Smooth muscle cell (in vitro differentiated cells): ENCODE data around the gene HOMER2. TPM values are rescaled to one million over a fixed set of nuclear protein-coding genes. Genes with fewer than 3 reads are reported as not detected.

ENCODE experiments used
- DNase-seq: peaks from one replicate; lab custom pipeline; 2025; ENCODE audit not compliant: unreplicated experiment; lab: John Stamatoyannopoulos, UW
- H2AFZ ChIP-seq: fragments of 200-600 bp; sonication (generic); 2 replicates; pipeline ENCODE4 v1.6.0; 2016; ENCODE audit warnings: antibody characterized with exemption, low read depth, mild to moderate bottlenecking
- H3F3A ChIP-seq: fragments of 200-600 bp; sonication (generic); 2 replicates; pipeline ENCODE4 v1.6.0; 2017; ENCODE audit warnings: antibody characterized with exemption, low read depth
- H3K27ac ChIP-seq: fragments of 200-600 bp; sonication (generic); 2 replicates; pipeline ENCODE4 v1.5.1; 2016; ENCODE audit warnings: low read depth, mild to moderate bottlenecking
- H3K27me3 ChIP-seq: fragments of 200-600 bp; sonication (generic); 2 replicates; pipeline ENCODE4 v1.6.1; 2016; ENCODE audit warnings: low read depth, mild to moderate bottlenecking
- H3K36me3 ChIP-seq: fragments of 200-600 bp; sonication (generic); 2 replicates; pipeline ENCODE4 v1.5.1; 2016; ENCODE audit warnings: low read depth
- H3K4me1 ChIP-seq: fragments of 200-600 bp; sonication (generic); 2 replicates; pipeline ENCODE4 v1.5.1; 2016; ENCODE audit warnings: low read depth
- H3K4me2 ChIP-seq: fragments of 200-600 bp; sonication (generic); 2 replicates; pipeline ENCODE4 v1.6.0; 2016; ENCODE audit warnings: mild to moderate bottlenecking
- H3K4me3 ChIP-seq: fragments of 200-600 bp; sonication (generic); 2 replicates; pipeline ENCODE4 v1.5.1; 2016; ENCODE audit warnings: mild to moderate bottlenecking
- H3K79me2 ChIP-seq: fragments of 200-600 bp; sonication (generic); 2 replicates; pipeline ENCODE4 v1.6.0; 2016; ENCODE audit warnings: low read depth, mild to moderate bottlenecking
- H3K9ac ChIP-seq: fragments of 200-600 bp; sonication (generic); 2 replicates; pipeline ENCODE4 v1.6.0; 2016; ENCODE audit warnings: low read depth
- H3K9me3 ChIP-seq: fragments of 200-600 bp; sonication (generic); replicated peaks from 2 replicates; pipeline ENCODE4 v1.5.1; 2016; ENCODE audit warnings: low read depth
- H4K20me1 ChIP-seq: fragments of 200-600 bp; sonication (generic); 2 replicates; pipeline ENCODE4 v1.6.0; 2016; ENCODE audit warnings: low read depth
- WGBS: methylation state at CpG from one replicate; pipeline ENCODE4 v1.1.7; 2016; ENCODE audit warnings: low lambda C conversion rate; 5-methylcytosine and 5-hydroxymethylcytosine counted together
- polyA plus RNA-seq: library from polyadenylated mRNA; unstranded; fragments of >200 nt; fragmentation: Nextera tagmentation; extraction: Ambion mirVana; gene quantifications from 2 replicates; pipeline ENCODE4 v1.2.1, GENCODE V29; 2016
- total RNA-seq: library from RNA; depleted of rRNA; stranded (reverse); fragments of >200 nt; gene quantifications from 2 replicates; pipeline ENCODE4 v1.2.3, GENCODE V29; 2014
- TF ChIP-seq, protein P1 (sequence below): fragments of 200-600 bp; sonication (generic); IDR thresholded peaks from 2 replicates; pipeline ENCODE4 v1.5.1; 2017; ENCODE audit warnings: borderline replicate concordance, mild to moderate bottlenecking, antibody characterized with exemption; ENCODE audit not compliant: insufficient read depth, poor library complexity, severe bottlenecking

The HOMER2 gene
- total and polyA plus RNA-seq, 2 experiments from 2014 or later: 3.1 to 18.8 TPM

DNA sequence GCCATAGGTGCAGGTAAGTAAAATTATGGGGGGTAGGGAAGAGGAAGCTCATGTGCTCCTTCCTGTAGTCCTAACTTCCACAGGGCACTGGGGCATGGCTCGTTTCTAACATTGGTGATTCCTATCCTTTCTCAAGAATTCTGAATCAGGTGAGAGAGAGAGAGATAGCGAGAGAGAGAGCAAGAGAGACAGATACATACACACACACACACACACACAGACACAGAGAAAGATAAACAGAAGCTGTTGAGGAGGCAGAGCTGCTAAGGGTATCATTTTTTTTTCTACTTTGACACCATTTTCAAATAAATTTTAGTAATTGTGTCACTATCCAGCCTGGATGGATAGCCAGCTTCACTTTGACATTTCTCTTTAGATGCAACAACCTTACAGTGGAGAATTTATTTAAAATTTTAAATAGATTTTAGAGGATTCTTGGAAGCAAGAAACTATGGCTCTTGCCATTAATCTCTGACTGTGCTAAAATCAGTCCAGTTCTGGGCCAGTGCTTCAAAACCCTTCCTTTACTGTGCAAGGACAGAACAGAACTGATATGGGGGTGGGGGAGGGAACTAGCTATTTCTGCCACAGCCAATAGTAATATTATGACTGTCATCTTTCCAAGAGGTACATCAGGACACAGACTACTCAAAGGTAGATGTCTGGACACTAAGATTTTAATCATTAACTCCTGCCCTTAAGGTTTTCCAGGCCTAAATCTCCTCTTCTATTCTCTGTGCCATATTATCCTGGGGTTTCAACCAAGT lies 18.9 kb upstream of the HOMER2 start:
- H3K4me3 ChIP-seq: no peak overlapping the region
- H3K9ac ChIP-seq: no peak overlapping the region
- WGBS: 84% methylated on average over 2 of the region's 2 CpGs
- no peak overlapping the region for H2AFZ ChIP-seq
- no peaks in the 10 kb centered on the region for H3K9me3 ChIP-seq
- H3K4me2 ChIP-seq: no peak overlapping the region
- H3K27me3 ChIP-seq: no peaks in the 10 kb centered on the region
- DNase-seq: no peak
- TF ChIP-seq, protein P1, sequence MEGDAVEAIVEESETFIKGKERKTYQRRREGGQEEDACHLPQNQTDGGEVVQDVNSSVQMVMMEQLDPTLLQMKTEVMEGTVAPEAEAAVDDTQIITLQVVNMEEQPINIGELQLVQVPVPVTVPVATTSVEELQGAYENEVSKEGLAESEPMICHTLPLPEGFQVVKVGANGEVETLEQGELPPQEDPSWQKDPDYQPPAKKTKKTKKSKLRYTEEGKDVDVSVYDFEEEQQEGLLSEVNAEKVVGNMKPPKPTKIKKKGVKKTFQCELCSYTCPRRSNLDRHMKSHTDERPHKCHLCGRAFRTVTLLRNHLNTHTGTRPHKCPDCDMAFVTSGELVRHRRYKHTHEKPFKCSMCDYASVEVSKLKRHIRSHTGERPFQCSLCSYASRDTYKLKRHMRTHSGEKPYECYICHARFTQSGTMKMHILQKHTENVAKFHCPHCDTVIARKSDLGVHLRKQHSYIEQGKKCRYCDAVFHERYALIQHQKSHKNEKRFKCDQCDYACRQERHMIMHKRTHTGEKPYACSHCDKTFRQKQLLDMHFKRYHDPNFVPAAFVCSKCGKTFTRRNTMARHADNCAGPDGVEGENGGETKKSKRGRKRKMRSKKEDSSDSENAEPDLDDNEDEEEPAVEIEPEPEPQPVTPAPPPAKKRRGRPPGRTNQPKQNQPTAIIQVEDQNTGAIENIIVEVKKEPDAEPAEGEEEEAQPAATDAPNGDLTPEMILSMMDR: no peak
- H3K79me2 ChIP-seq: no peaks in the 10 kb centered on the region
- no peak overlapping the region for H3K27ac ChIP-seq
- H4K20me1 ChIP-seq: no peaks in the 10 kb centered on the region
- no peaks in the 10 kb centered on the region for H3K36me3 ChIP-seq
- no peaks in the 10 kb centered on the region for H3K4me1 ChIP-seq
- H3F3A ChIP-seq: no peaks in the 10 kb centered on the region

DNA sequence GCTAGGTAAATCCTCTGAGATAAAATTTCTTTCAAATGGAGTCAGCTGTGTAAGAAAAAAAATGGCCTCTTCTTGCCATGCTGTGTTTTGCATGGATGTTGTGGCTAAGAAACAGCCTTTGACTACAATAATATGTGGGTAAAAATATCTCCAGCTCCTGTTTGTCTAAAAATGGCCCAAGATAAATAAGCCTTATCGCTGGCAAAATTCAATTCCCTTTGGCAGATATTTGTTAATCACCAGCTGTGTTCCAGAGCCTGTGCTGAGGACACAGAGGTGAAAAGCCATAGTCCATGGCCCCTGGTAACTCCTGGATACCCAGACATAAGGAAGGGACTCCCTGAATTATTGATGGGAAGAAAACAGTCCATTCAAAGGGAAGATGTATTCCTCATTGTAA lies 18.2 kb upstream of the HOMER2 start:
- Histone ChIP-seq H3K9me3 (no peaks in the 10 kb centered on the region), H4K20me1 (no peaks in the 10 kb centered on the region), H2AFZ (no peak overlapping the region), H3K27ac (no peak overlapping the region), H3K79me2 (no peaks in the 10 kb centered on the region), H3F3A (no peaks in the 10 kb centered on the region), H3K9ac (no peak overlapping the region), H3K4me3 (no peak overlapping the region), H3K4me2 (no peak overlapping the region), H3K36me3 (no peaks in the 10 kb centered on the region), H3K27me3 (no peaks in the 10 kb centered on the region), H3K4me1 (no peaks in the 10 kb centered on the region)
- 100% methylated on average over 1 of the region's 1 CpG for WGBS
- no peak for DNase-seq
- TF ChIP-seq, protein P1: no peak

DNA sequence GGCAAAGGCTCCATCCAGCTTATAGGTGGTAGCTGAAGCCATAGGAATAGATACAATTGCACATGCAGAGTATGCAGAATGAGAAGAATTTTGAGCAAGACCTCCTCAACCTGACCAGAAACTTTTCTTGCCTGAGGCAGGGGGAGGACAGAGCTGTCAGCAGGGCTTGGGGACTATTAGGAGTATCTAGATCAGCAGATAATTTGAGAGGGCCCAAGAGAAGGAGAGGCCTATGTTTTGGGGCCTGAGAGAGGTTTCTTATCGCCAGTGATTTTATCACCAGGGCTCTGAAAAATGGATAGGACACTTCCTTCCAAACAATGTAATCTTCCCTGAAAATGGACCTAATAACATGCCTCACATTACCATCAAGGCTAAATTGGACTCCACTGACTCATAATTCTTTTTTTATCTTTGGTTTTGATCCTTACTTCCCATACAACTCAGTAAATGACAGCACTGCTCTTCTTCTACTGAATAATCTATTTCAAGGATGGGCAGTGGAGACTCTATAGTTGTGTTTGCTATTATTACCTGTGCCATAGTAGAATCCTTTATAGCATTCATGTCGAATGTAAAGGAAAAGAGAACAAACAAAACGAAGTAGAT lies 17.7 kb upstream of the HOMER2 start:
- H3K4me1 ChIP-seq: no peaks in the 10 kb centered on the region
- no peak overlapping the region for H2AFZ ChIP-seq
- H4K20me1 ChIP-seq: no peaks in the 10 kb centered on the region
- H3F3A ChIP-seq: no peaks in the 10 kb centered on the region
- WGBS: 55% methylated on average over 3 of the region's 3 CpGs
- no peak overlapping the region for H3K9ac ChIP-seq
- no peak overlapping the region for H3K4me2 ChIP-seq
- no peak overlapping the region for H3K4me3 ChIP-seq
- TF ChIP-seq, protein P1: no peak
- no peaks in the 10 kb centered on the region for H3K79me2 ChIP-seq
- H3K27ac ChIP-seq: no peak overlapping the region
- no peaks in the 10 kb centered on the region for H3K27me3 ChIP-seq
- no peaks in the 10 kb centered on the region for H3K9me3 ChIP-seq
- no peak for DNase-seq
- H3K36me3 ChIP-seq: no peaks in the 10 kb centered on the region

DNA sequence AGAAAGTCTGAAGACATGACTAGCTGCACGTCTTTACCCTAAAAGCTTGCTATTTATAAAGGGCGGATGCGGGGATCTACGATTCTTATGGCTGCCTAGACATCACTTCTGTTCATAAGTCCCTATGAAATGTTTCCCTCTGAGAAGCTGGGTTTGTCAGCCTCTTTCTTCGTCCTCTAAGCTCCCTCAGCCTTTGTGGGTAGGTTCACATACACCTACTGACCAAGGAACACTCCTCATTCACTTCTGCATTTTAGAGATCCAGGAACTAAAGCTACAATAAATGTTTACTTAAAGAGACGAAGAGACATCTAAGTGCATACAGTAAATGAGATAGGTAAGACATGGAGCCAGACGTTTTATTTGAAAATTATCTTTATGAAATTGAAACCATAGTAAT lies 16.8 kb upstream of the HOMER2 start:
- Histone ChIP-seq H2AFZ (no peak overlapping the region), H3F3A (no peaks in the 10 kb centered on the region), H3K79me2 (no peaks in the 10 kb centered on the region), H3K27me3 (no peaks in the 10 kb centered on the region), H3K9me3 (no peaks in the 10 kb centered on the region), H3K36me3 (no peaks in the 10 kb centered on the region), H3K4me2 (no peak overlapping the region), H4K20me1 (no peaks in the 10 kb centered on the region), H3K4me1 (no peaks in the 10 kb centered on the region), H3K9ac (no peak overlapping the region), H3K27ac (no peak overlapping the region), H3K4me3 (no peak overlapping the region)
- TF ChIP-seq, protein P1: no peak
- WGBS: 85% methylated on average over 7 of the region's 7 CpGs
- no peak for DNase-seq
